HepG2 (cell line): ENCODE measurements around the gene ZNF322. TPM values are rescaled to one million over a fixed set of nuclear protein-coding genes. Genes with fewer than 3 reads are reported as not detected.

ENCODE experiments used
- HHEX ChIP-seq: IDR thresholded peaks from 2 replicates; pipeline ENCODE4 v1.6.1; 2016; ENCODE audit warnings: control low read depth
- HOXD1 ChIP-seq: sonication (generic); formaldehyde crosslinking; IDR thresholded peaks from 2 replicates; pipeline ENCODE4 v1.5.0; 2020; ENCODE audit warnings: missing genetic modification reagents
- NR3C1 ChIP-seq: sonication (generic); formaldehyde crosslinking; IDR thresholded peaks from 2 replicates; pipeline ENCODE4 v1.4.0; 2020; ENCODE audit warnings: missing genetic modification reagents
- RAD21 ChIP-seq: fragments of 450-650 bp; formaldehyde crosslinking; IDR thresholded peaks from 2 replicates; pipeline ENCODE4 v1.5.0; 2020; ENCODE audit warnings: mild to moderate bottlenecking
- SMYD3 ChIP-seq: sonication (generic); formaldehyde crosslinking; IDR thresholded peaks from 2 replicates; pipeline ENCODE4 v1.8.1; 2023; ENCODE audit warnings: mild to moderate bottlenecking, missing genetic modification reagents
- ZBTB44 ChIP-seq: sonication (generic); formaldehyde crosslinking; IDR thresholded peaks from 2 replicates; pipeline ENCODE4 v1.4.0; 2020; ENCODE audit warnings: missing genetic modification reagents
- ZNF274 ChIP-seq: sonication (generic); formaldehyde crosslinking; IDR thresholded peaks from 2 replicates; pipeline ENCODE4 v1.5.1; 2020; ENCODE audit warnings: mild to moderate bottlenecking, missing genetic modification reagents
- ZNF646 ChIP-seq: sonication (generic); formaldehyde crosslinking; IDR thresholded peaks from 2 replicates; pipeline ENCODE4 v1.9.0; 2021; ENCODE audit warnings: mild to moderate bottlenecking, missing genetic modification reagents
- ZNF883 ChIP-seq: sonication (generic); formaldehyde crosslinking; IDR thresholded peaks from 2 replicates; pipeline ENCODE4 v1.5.1; 2020; ENCODE audit warnings: mild to moderate bottlenecking, missing genetic modification reagents; ENCODE audit errors: not compliant biosample characterization
- polyA plus RNA-seq, 8 experiments: library from polyadenylated mRNA; depleted of rRNA in 3 of 8; stranded (reverse) in 7 of 8; unstranded in 1 of 8; fragments of >200 nt; fragmentation: Illumina TruSeq in 4 of 8; extraction: Trizol in 4 of 8; gene quantifications; 2 replicates each; pipeline versions ENCODE4 v1.2.1 to v1.2.3, GENCODE V29; 2011 to 2016; ENCODE audit warnings: low read depth in 4 of 8, missing spikeins in 1 of 8, mixed read lengths in 1 of 8; ENCODE audit not compliant: insufficient read depth in 1 of 8
- total RNA-seq, 5 experiments: library from RNA; depleted of rRNA; stranded (reverse); fragments of >200 nt; fragmentation: Illumina TruSeq; extraction: Trizol; gene quantifications; 2 replicates each; pipeline ENCODE4 v1.2.3, GENCODE V29; 2016; ENCODE audit warnings: low read depth in 1 of 5
- TF ChIP-seq, protein P1 (sequence below): IDR thresholded peaks from 2 replicates; pipeline ENCODE4 v1.6.1; 2016; ENCODE audit warnings: mild to moderate bottlenecking
- TF ChIP-seq, protein P2 (sequence below): IDR thresholded peaks from 2 replicates; pipeline ENCODE4 v1.6.1; 2012; ENCODE audit warnings: inconsistent platforms
- TF ChIP-seq, protein P3 (sequence below): sonication (generic); formaldehyde crosslinking; IDR thresholded peaks from 2 replicates; pipeline ENCODE4 v1.4.0; 2020; ENCODE audit warnings: missing genetic modification reagents; ENCODE audit errors: not compliant biosample characterization
- TF ChIP-seq, protein P4 (sequence below): sonication (generic); formaldehyde crosslinking; IDR thresholded peaks from 2 replicates; pipeline ENCODE4 v1.9.0; 2022; ENCODE audit warnings: missing genetic modification reagents, mild to moderate bottlenecking, borderline replicate concordance

Gene ZNF322
- total and polyA plus RNA-seq, 2 of the 13 experiments (the other 11 are each of a cell fraction or from before 2014, with no cell fraction given): 8.3 to 22.8 TPM

GRCh38 chr6:26659042-26659999 lies at the start of gene ZNF322 (continued):
- TF ChIP-seq RAD21 (peak; percentile 7; the same call in 1 of the 2 replicates), SMYD3 (CRISPR knock-in tag) (0 out of 2 replicates have a peak, but pooled peaks have one; percentile 44), ZBTB44 (CRISPR knock-in tag) (0 out of 2 replicates have a peak, but pooled peaks have one; percentile 44), ZNF883 (CRISPR knock-in tag) (peak; percentile 25), HHEX (CRISPR knock-in tag) (no peak), HOXD1 (0 out of 2 replicates have a peak, but pooled peaks have one; percentile 32), ZNF646 (CRISPR knock-in tag) (no peak), ZNF274 (CRISPR knock-in tag) (peak; percentile 87; the same call in 1 of the 2 replicates), NR3C1 (CRISPR knock-in tag) (no peak)
- TF ChIP-seq, protein P1, sequence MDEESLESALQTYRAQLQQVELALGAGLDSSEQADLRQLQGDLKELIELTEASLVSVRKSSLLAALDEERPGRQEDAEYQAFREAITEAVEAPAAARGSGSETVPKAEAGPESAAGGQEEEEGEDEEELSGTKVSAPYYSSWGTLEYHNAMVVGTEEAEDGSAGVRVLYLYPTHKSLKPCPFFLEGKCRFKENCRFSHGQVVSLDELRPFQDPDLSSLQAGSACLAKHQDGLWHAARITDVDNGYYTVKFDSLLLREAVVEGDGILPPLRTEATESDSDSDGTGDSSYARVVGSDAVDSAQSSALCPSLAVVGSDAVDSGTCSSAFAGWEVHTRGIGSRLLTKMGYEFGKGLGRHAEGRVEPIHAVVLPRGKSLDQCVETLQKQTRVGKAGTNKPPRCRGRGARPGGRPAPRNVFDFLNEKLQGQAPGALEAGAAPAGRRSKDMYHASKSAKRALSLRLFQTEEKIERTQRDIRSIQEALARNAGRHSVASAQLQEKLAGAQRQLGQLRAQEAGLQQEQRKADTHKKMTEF (CRISPR knock-in tag): peak; percentile 97
- TF ChIP-seq, protein P2, sequence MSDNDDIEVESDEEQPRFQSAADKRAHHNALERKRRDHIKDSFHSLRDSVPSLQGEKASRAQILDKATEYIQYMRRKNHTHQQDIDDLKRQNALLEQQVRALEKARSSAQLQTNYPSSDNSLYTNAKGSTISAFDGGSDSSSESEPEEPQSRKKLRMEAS: peak; percentile 74
- TF ChIP-seq, protein P3, sequence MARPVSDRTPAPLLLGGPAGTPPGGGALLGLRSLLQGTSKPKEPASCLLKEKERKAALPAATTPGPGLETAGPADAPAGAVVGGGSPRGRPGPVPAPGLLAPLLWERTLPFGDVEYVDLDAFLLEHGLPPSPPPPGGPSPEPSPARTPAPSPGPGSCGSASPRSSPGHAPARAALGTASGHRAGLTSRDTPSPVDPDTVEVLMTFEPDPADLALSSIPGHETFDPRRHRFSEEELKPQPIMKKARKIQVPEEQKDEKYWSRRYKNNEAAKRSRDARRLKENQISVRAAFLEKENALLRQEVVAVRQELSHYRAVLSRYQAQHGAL (CRISPR knock-in tag): no peak
- TF ChIP-seq, protein P4, sequence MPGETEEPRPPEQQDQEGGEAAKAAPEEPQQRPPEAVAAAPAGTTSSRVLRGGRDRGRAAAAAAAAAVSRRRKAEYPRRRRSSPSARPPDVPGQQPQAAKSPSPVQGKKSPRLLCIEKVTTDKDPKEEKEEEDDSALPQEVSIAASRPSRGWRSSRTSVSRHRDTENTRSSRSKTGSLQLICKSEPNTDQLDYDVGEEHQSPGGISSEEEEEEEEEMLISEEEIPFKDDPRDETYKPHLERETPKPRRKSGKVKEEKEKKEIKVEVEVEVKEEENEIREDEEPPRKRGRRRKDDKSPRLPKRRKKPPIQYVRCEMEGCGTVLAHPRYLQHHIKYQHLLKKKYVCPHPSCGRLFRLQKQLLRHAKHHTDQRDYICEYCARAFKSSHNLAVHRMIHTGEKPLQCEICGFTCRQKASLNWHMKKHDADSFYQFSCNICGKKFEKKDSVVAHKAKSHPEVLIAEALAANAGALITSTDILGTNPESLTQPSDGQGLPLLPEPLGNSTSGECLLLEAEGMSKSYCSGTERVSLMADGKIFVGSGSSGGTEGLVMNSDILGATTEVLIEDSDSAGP (CRISPR knock-in tag): peak; percentile 88
